NCI-H774 (cell line): ENCODE data around the gene PHOX2B.

Experiments used
- DNase-seq: peaks from one replicate; lab custom pipeline; 2025; lab: John Stamatoyannopoulos, UW

PHOX2B gene

GRCh38 chr4:41748571-41749475 is at the start of gene PHOX2B:
Gene PHOX2B, minus strand, starts transcription at chr4:41748725. Its CDS starts 115 bp downstream, at chr4:41748610.
- DNase-seq = no peak

GRCh38 chr4:41797260-41797659 is 48.7 kb upstream of the PHOX2B start:
- DNase-seq = no peak

- no peak for DNase-seq
Observed at GRCh38 chr4:41796545-41797210, 48.2 kb upstream of the PHOX2B start.

- no peak for DNase-seq
Observed at GRCh38 chr4:41795796-41796385, 47.4 kb upstream of the PHOX2B start.

- no peak for DNase-seq
Observed at GRCh38 chr4:41792166-41792565, 43.6 kb upstream of the PHOX2B start.

GRCh38 chr4:41791557-41791956 is 43.0 kb upstream of the PHOX2B start:
- no peak for DNase-seq

GRCh38 chr4:41787931-41788330 is 39.4 kb upstream of the PHOX2B start:
- DNase-seq = no peak

GRCh38 chr4:41785665-41786064 is 37.1 kb upstream of the PHOX2B start:
- DNase-seq = no peak

GRCh38 chr4:41784191-41784979 is 35.9 kb upstream of the PHOX2B start:
- no peak for DNase-seq

- no peak for DNase-seq
Observed at GRCh38 chr4:41776466-41776865, 27.9 kb upstream of the PHOX2B start.

GRCh38 chr4:41763729-41764128 is 15.2 kb upstream of the PHOX2B start:
- DNase-seq = no peak

GRCh38 chr4:41758884-41759283 is 10.4 kb upstream of the PHOX2B start:
- DNase-seq = no peak

- no peak for DNase-seq
Observed at GRCh38 chr4:41757521-41758156, 9.1 kb upstream of the PHOX2B start.

GRCh38 chr4:41753942-41754341 is 5.4 kb upstream of the PHOX2B start:
- no peak for DNase-seq

- no peak for DNase-seq
Observed at GRCh38 chr4:41752081-41752836, 3.7 kb upstream of the PHOX2B start.

- DNase-seq = no peak
Observed at GRCh38 chr4:41751449-41752061, 3.0 kb upstream of the PHOX2B start.

GRCh38 chr4:41750626-41751448 is 2.3 kb upstream of the PHOX2B start:
- DNase-seq = no peak

GRCh38 chr4:41750121-41750625 is 1.6 kb upstream of the PHOX2B start:
- DNase-seq = peak; percentile 4

- DNase-seq = no peak
Observed at GRCh38 chr4:41749631-41750039, 1.1 kb upstream of the PHOX2B start.
